ENCODE results near the gene EFCAB12.

Gene EFCAB12

GRCh38 chr3:129377615-129378014, 50.8 kb downstream of the EFCAB12 start:
- DNase-seq (ENCODE audit: low read depth in 1 of 2, low spot score in 1 of 2), result no peak
- Histone ChIP-seq H3K27ac (replicated peaks) (no peak overlapping the region), H3K4me3 (replicated peaks; ENCODE audit: insufficient read depth, low read length) (no peak overlapping the region), H3K27me3 (ENCODE audit: insufficient read depth, poor library complexity, severe bottlenecking) (no peaks in the 10 kb centered on the region)
- TF ChIP-seq, protein P1, sequence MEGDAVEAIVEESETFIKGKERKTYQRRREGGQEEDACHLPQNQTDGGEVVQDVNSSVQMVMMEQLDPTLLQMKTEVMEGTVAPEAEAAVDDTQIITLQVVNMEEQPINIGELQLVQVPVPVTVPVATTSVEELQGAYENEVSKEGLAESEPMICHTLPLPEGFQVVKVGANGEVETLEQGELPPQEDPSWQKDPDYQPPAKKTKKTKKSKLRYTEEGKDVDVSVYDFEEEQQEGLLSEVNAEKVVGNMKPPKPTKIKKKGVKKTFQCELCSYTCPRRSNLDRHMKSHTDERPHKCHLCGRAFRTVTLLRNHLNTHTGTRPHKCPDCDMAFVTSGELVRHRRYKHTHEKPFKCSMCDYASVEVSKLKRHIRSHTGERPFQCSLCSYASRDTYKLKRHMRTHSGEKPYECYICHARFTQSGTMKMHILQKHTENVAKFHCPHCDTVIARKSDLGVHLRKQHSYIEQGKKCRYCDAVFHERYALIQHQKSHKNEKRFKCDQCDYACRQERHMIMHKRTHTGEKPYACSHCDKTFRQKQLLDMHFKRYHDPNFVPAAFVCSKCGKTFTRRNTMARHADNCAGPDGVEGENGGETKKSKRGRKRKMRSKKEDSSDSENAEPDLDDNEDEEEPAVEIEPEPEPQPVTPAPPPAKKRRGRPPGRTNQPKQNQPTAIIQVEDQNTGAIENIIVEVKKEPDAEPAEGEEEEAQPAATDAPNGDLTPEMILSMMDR (IDR thresholded peaks at IDR 0.05; ENCODE audit: insufficient read depth, low read length), result no peak

DNA sequence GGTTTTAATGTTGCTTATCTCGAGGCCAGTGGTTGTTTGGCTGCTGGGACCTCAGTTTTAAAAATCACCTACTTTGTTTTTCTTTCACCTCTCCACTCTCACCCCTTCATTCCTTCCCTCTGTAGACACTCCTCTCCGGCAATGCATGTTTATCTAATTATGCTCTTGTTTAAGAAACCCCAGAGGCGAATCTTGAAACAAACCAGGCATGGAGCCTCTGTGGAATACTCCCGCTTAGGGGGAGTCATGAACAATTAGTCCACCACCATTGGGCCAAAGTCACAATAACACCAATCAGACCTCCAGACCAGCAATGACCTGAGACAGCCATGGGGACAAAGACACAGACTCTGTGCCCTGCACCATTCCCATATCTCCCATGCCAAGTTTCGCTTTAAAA, 53.3 kb downstream of the EFCAB12 start:
- H3K4me3 ChIP-seq (replicated peaks; ENCODE audit: insufficient read depth, low read length), result no peak overlapping the region
- DNase-seq (ENCODE audit: low read depth in 1 of 2, low spot score in 1 of 2), result no peak
- H3K27me3 ChIP-seq (ENCODE audit: insufficient read depth, poor library complexity, severe bottlenecking), result no peaks in the 10 kb centered on the region
- H3K27ac ChIP-seq (replicated peaks), result no peak overlapping the region
- TF ChIP-seq GABPA (IDR thresholded peaks at IDR 0.05; ENCODE audit: low read depth), result no peak
- no peak for TF ChIP-seq POLR2AphosphoS5 (IDR thresholded peaks at IDR 0.05; ENCODE audit: low read depth)
- TF ChIP-seq SPI1 (IDR thresholded peaks at IDR 0.05; ENCODE audit: borderline replicate concordance, low read depth), result no peak

DNA sequence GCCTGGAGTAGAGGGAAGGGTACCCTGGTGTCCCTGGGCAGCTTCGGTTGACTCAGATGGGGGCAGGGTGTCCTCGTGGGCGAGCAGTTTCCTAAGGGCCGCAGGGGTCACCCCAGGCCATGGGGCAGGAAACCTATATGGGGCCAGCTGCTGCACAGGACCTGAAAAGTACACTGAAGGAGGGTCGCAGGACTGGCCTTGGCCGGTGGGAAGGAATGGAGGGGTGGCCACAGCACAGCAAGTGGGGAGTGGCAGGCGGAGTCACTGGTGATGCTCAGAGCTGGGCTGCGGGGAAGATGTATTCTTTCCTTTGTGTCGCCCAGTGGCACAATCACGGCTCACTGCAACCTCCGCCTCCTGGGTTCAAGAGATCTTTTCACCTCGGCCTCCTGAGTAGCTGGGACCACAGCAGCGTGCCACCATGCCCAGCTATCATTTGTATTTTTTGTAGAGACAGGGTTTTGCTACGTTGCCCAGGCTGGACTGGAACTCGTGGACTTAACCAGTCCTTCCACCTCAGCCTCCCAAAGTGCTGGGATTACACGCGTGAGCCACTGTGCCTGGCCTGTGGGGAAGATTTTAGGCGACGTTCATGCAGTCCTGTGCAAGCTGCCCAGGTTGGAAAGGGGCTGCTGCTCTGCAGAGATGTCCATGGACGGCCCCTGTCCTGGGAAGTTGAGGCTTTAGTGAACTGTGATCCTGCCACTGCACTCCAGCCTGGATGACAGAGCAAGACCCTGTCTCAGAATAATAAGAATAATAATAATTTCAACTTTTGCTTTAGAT, 57.2 kb downstream of the EFCAB12 start:
- Histone ChIP-seq H3K4me3 (replicated peaks; ENCODE audit: insufficient read depth, low read length) (no peak overlapping the region), H3K27ac (replicated peaks) (no peak overlapping the region), H3K27me3 (ENCODE audit: insufficient read depth, poor library complexity, severe bottlenecking) (no peaks in the 10 kb centered on the region)
- DNase-seq (ENCODE audit: low read depth in 1 of 2, low spot score in 1 of 2), result no peak
- no peak for TF ChIP-seq SPI1 (IDR thresholded peaks at IDR 0.05; ENCODE audit: borderline replicate concordance, low read depth)
- TF ChIP-seq GABPA (IDR thresholded peaks at IDR 0.05; ENCODE audit: low read depth), result no peak
- TF ChIP-seq POLR2AphosphoS5 (IDR thresholded peaks at IDR 0.05; ENCODE audit: low read depth), result no peak
- TF ChIP-seq, protein P1 (IDR thresholded peaks at IDR 0.05; ENCODE audit: insufficient read depth, low read length), result no peak
- no peak for TF ChIP-seq REST (IDR thresholded peaks at IDR 0.05; ENCODE audit: insufficient replicate concordance, low read depth)

GRCh38 chr3:129370248-129370964, 58.0 kb downstream of the EFCAB12 start:
- no peak for TF ChIP-seq REST (IDR thresholded peaks at IDR 0.05; ENCODE audit: insufficient replicate concordance, low read depth)
- TF ChIP-seq GABPA (IDR thresholded peaks at IDR 0.05; ENCODE audit: low read depth), result no peak
- TF ChIP-seq SPI1 (IDR thresholded peaks at IDR 0.05; ENCODE audit: borderline replicate concordance, low read depth), result no peak
- no peak for TF ChIP-seq POLR2AphosphoS5 (IDR thresholded peaks at IDR 0.05; ENCODE audit: low read depth)
- TF ChIP-seq, protein P1 (IDR thresholded peaks at IDR 0.05; ENCODE audit: insufficient read depth, low read length), result no peak

More at GRCh38 chr3:129370248-129370964, 58.0 kb downstream of the EFCAB12 start:
- no peak for DNase-seq (ENCODE audit: low read depth in 1 of 2, low spot score in 1 of 2)
- Histone ChIP-seq H3K4me3 (replicated peaks; ENCODE audit: insufficient read depth, low read length) (no peak overlapping the region), H3K27ac (replicated peaks) (no peak overlapping the region), H3K27me3 (ENCODE audit: insufficient read depth, poor library complexity, severe bottlenecking) (no peaks in the 10 kb centered on the region)
